Measurements from ENCODE around the gene CTNNA2.

The CTNNA2 gene

GRCh38 chr2:79935771-79936657 is 423.2 kb downstream of the CTNNA2 start:
- DNase-seq (ENCODE audit: low read depth) = peak; percentile 36

- DNase-seq (ENCODE audit: low read depth) = no peak
Observed at GRCh38 chr2:79936715-79937114, 423.9 kb downstream of the CTNNA2 start.

DNA sequence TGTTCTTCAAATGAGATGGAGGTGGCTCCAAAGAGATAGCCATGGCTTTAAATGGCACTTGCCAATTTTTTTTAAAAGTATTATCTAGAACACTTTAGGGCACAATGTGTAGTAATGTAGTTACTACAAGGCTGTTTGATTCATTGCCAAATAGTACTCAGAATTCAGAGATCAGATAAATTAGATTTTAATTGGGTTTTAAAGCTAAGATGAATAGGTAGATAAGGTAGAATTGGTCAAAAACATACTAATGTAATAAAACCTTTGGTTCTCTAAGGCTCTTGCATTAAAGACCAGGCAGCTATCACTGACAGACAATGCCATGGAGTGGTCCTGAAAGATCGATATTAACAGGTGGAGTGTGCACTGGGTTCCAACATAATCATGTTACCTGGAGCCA is 425.8 kb downstream of the CTNNA2 start:
- no peak for DNase-seq (ENCODE audit: low read depth)

DNA sequence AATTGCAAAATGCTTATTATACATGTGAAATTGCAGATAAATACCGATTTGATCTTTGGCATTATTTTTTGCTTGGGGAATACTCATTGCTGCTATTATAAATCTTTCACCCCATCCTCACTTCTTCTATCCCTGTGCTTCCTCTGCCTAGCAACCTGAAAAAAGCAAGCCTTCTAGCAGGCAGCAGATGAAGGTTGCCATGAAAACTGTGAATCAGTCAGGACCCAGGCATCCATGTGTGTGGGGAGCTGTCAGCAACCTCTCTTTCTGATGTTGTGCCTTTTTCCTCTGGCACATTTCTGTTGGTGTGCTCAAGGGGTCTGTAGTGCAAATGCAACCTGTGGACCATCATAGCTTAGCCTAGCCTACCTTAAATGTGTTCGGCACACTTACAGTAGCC is 427.5 kb downstream of the CTNNA2 start:
- no peak for DNase-seq (ENCODE audit: low read depth)

DNA sequence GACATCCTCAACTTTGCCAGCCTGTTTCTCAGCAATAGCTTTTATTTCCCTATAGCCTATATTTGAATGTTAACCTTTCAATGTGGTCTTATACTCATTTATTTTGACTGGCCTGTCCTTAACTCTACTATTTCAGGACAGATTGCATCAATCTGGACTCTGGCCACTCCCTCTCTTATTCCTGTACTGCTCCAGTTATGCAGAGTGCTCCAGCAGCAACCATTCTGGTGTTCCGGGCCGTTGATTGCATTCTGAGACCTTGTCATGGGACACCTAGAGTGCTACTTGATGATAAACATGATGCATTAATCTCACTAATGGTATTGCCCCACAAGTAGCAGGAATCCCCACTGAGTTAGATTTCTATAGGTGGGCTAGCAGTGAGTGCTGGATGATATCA is 428.3 kb downstream of the CTNNA2 start:
- no peak for DNase-seq (ENCODE audit: low read depth)

GRCh38 chr2:79944205-79944604 is 431.4 kb downstream of the CTNNA2 start:
- DNase-seq (ENCODE audit: low read depth) = no peak

GRCh38 chr2:79945653-79946445 is 433.0 kb downstream of the CTNNA2 start:
- no peak for DNase-seq (ENCODE audit: low read depth)

GRCh38 chr2:79947751-79948150 is 434.9 kb downstream of the CTNNA2 start:
- DNase-seq (ENCODE audit: low read depth) = no peak

- DNase-seq (ENCODE audit: low read depth) = no peak
Observed at GRCh38 chr2:79950526-79950925, 437.7 kb downstream of the CTNNA2 start.

DNA sequence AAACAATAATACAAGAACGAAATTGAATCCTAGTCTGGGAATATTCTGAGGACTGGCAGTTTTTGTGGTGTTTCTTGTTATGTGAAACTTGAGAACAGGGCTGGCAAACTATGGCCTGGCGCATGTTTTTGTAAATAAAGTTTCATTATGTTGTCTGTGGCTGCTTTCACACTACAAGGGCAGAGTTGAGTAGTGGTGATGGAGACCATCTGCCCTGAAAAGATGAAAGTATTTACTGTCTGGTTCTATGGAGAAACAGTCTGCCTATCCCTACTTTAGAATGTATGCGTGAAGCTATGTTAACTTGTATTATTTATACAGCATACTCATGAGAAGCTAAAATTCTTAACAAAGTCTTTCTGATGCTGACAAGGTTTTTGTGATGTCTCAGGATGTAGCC is 439.8 kb downstream of the CTNNA2 start:
- no peak for DNase-seq (ENCODE audit: low read depth)

- no peak for DNase-seq (ENCODE audit: low read depth)
Observed at GRCh38 chr2:79960035-79960434, 447.2 kb downstream of the CTNNA2 start.

- DNase-seq (ENCODE audit: low read depth) = no peak
Observed at GRCh38 chr2:79960519-79960918, 447.7 kb downstream of the CTNNA2 start.

DNA sequence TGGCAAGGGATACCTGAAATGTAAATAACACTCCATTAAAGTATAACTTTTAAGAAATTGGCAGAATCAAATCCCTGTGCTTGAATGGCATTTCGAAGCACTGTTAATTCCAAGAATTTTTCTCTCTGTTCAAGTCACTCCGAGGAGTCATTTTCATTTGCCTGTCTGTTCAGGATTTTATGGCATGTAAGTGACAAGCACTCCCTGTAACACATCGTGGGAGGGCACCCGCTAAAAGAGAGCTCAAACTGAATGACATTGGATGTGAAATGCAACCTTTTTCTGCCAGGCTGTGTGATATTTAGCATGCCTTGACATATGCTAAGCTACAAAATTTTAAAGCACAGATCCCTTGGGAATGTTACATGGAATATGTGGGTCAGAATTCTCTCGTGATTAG is 452.1 kb downstream of the CTNNA2 start:
- no peak for DNase-seq (ENCODE audit: low read depth)

DNA sequence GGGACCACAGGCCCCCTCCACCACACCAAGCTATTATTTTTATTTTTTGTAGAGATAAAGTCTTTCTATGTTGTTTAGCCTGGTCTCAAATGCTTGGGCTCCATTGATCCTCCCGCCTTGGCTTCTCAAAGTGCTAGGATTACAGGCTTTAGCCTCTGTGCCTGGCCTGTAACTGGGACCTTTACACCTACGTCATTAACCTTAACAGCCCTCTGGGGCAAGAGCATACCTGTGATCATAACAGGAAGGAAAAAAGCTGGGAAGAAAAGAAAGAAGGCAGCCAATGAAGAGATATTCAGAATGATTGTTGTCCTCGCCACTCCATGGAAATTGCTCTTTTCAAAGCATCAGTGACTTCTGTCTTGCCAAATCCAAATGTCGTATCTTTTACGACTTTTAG is 453.5 kb downstream of the CTNNA2 start:
- no peak for DNase-seq (ENCODE audit: low read depth)

GRCh38 chr2:79966882-79967281 is 454.0 kb downstream of the CTNNA2 start:
- DNase-seq (ENCODE audit: low read depth) = no peak

DNA sequence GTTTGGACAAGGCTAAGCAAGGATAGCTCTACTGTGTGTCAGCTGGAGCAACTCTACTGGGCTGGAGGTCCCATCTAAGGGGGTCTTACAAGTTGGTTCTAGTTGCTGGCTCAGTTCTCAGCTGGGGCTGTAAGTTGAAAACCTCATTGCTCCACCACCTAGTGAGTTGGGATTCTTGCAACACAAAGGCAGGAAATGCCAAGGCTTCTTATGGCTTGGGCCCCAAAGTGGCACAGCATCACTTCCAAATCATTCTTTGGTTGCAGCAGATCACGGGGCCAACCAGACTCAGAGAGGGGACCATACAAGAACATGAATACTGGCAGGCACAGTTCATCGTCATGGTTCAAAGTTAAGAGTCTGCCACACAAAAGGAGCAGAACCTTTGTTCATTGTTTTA is 459.0 kb downstream of the CTNNA2 start:
- DNase-seq (ENCODE audit: low read depth) = no peak

GRCh38 chr2:79972661-79973060 is 459.8 kb downstream of the CTNNA2 start:
- no peak for DNase-seq (ENCODE audit: low read depth)

- DNase-seq (ENCODE audit: low read depth) = no peak
Observed at GRCh38 chr2:79975791-79976565, 463.1 kb downstream of the CTNNA2 start.

DNA sequence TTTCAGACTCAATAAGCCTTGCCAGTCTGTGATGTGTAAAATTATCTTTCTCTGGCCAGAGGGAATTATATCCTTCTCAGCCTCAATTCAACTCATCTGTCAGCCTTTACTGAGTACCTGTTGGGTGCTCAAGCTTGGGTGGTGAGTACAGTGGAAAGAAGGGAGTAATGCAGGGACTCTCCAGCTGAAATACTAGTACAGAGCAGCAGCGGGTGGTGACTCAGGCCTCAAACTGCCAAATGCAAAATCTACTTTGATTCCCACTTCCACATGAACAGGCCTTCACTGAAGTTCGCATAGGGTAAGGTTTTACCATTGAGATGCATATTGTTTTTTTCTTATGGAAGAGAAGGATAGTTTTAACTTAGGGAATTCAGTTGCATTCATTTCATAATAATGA is 464.9 kb downstream of the CTNNA2 start:
- no peak for DNase-seq (ENCODE audit: low read depth)

GRCh38 chr2:79980116-79980515 is 467.3 kb downstream of the CTNNA2 start:
- DNase-seq (ENCODE audit: low read depth) = no peak

- no peak for DNase-seq (ENCODE audit: low read depth)
Observed at GRCh38 chr2:79980816-79981215, 468.0 kb downstream of the CTNNA2 start.

- DNase-seq (ENCODE audit: low read depth) = no peak
Observed at GRCh38 chr2:79981316-79981715, 468.5 kb downstream of the CTNNA2 start.

DNA sequence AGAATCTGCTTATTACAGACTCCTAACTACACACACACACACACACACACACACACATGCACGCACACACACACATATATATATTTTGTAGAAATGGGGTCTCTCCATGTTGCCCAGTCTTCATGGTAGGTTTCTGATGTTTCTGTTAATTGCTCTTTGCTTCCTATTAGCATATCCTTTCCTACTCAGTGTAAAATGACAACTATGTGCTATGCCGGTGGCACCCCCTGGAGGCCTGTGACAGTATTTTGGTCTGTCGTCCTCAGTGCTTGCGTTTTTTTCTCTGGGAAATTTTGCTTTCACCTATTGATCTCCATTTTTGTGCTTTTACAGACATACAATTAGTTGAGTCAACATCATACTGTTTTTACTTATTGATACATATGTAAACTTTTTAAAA is 469.6 kb downstream of the CTNNA2 start:
- no peak for DNase-seq (ENCODE audit: low read depth)

Data from HS-27A (cell line).